ENCODE measurements around the gene IL31. TPM values are rescaled to one million over a fixed set of nuclear protein-coding genes. Genes with fewer than 3 reads are reported as not detected.

Gene IL31
- total RNA-seq, 1 experiment from 2014 or later, result not detected

GRCh38 chr12:122129131-122129530 is 44.9 kb downstream of the IL31 start:
- no peak for DNase-seq (ENCODE audit: low spot score)

GRCh38 chr12:122128481-122128880 is 45.5 kb downstream of the IL31 start:
- DNase-seq (ENCODE audit: low spot score), result no peak

- no peak for DNase-seq (ENCODE audit: low spot score)
Measured at GRCh38 chr12:122127839-122128238, 46.2 kb downstream of the IL31 start.

- DNase-seq (ENCODE audit: low spot score), result no peak
Measured at GRCh38 chr12:122126713-122127597, 47.1 kb downstream of the IL31 start.

GRCh38 chr12:122126342-122126635 is 47.7 kb downstream of the IL31 start:
- DNase-seq (ENCODE audit: low spot score), result no peak

GRCh38 chr12:122125452-122126341 is 48.3 kb downstream of the IL31 start:
- no peak for DNase-seq (ENCODE audit: low spot score)

- no peak for DNase-seq (ENCODE audit: low spot score)
Measured at GRCh38 chr12:122124370-122124769, 49.7 kb downstream of the IL31 start.

- no peak for DNase-seq (ENCODE audit: low spot score)
Measured at GRCh38 chr12:122123761-122124145, 50.3 kb downstream of the IL31 start.

- peak; percentile 48 for DNase-seq (ENCODE audit: low spot score)
Measured at GRCh38 chr12:122123051-122123760, 50.8 kb downstream of the IL31 start.

Other genes with a start within 250 kb of the IL31 start
- 6.9 and 7.6 TPM in 2 replicates for gene BCL7A, start 152.3 kb downstream of the IL31 start, total RNA-seq (2014; rRNA removed; shearing (Covaris generic))
- 5.4 and 10.1 TPM in 2 replicates for gene MLXIP, start 95.5 kb downstream of the IL31 start, total RNA-seq (2014; rRNA removed; shearing (Covaris generic))
- gene LRRC43, start 8.9 kb upstream of the IL31 start, total RNA-seq (2014; rRNA removed; shearing (Covaris generic)), result not detected in 2 replicates
- 0.22 and 3.7 TPM in 2 replicates for gene B3GNT4, start 29.5 kb upstream of the IL31 start, total RNA-seq (2014; rRNA removed; shearing (Covaris generic))
- gene DIABLO, start 51.8 kb upstream of the IL31 start, total RNA-seq (2014; rRNA removed; shearing (Covaris generic)), result 73.7 and 90.8 TPM in 2 replicates
- 28.0 and 33.1 TPM in 2 replicates for gene VPS33A, start 92.3 kb upstream of the IL31 start, total RNA-seq (2014; rRNA removed; shearing (Covaris generic))
- gene CLIP1, start 248.4 kb upstream of the IL31 start, total RNA-seq (2014; rRNA removed; shearing (Covaris generic)), result 52.0 and 58.5 TPM in 2 replicates